CD4-positive, alpha-beta T cell (primary cell): ENCODE data around the gene ARF4. TPM values are rescaled to one million over a fixed set of nuclear protein-coding genes. Genes with fewer than 3 reads are reported as not detected.

Experiments
- ATAC-seq: fragments of 200-7000 bp; cut with Tn5 transposase; one replicate; pipeline ENCODE4 v1.10.0; 2022; ENCODE audit warnings: mild to moderate bottlenecking; ENCODE audit not compliant: poor library complexity
- CTCF ChIA-PET: fragments of 350-600 bp; sonication (Branson Sonifier 250); formaldehyde crosslinking; loops from one replicate; lab custom pipeline; 2021; ENCODE audit warnings: antibody characterized with exemption, inconsistent platforms; lab: Charles Lee
- POLR2A ChIA-PET: fragments of 350-600 bp; sonication (Branson Sonifier 250); formaldehyde crosslinking; loops from one replicate; lab custom pipeline; 2021; ENCODE audit warnings: antibody characterized with exemption, inconsistent platforms; lab: Charles Lee
- DNase-seq, 14 experiments: peaks; one replicate each; pipeline ENCODE4 v3.0.0-alpha.2; 2013 to 2020; ENCODE audit warnings: mixed read lengths in 2 of 14
- H3K27ac ChIP-seq, 2 donors: one replicate each; pipeline versions ENCODE4 v1.5.1 to v1.7.0; 2013; ENCODE audit warnings: low read length in 2 of 2, low read depth in 1 of 2, mild to moderate bottlenecking in 1 of 2
- H3K27me3 ChIP-seq, 2 experiments: 1 replicate in 1 of 2; 2 replicates in 1 of 2; pipeline versions ENCODE4 v1.6.1 to v1.7.0; 2013; ENCODE audit warnings: low read length in 2 of 2, control low read depth in 1 of 2, mild to moderate bottlenecking in 1 of 2, moderate library complexity in 1 of 2; ENCODE audit not compliant: insufficient read depth in 2 of 2, control insufficient read depth in 1 of 2
- H3K36me3 ChIP-seq: one replicate; pipeline ENCODE4 v1.6.1; 2013; ENCODE audit warnings: low read length, control low read depth; ENCODE audit not compliant: insufficient read depth
- H3K4me1 ChIP-seq: one replicate; pipeline ENCODE4 v1.6.1; 2013; ENCODE audit warnings: low read length, control low read depth; ENCODE audit not compliant: insufficient read depth
- H3K4me3 ChIP-seq: one replicate; pipeline ENCODE4 v1.5.1; 2013; ENCODE audit warnings: mild to moderate bottlenecking, low read length, moderate library complexity
- H3K9me3 ChIP-seq, 2 experiments: 1 replicate in 1 of 2; 2 replicates in 1 of 2; pipeline versions ENCODE4 v1.6.1 to v1.7.0; 2013; ENCODE audit warnings: low read length in 2 of 2, mild to moderate bottlenecking in 2 of 2, control low read depth in 1 of 2, moderate library complexity in 1 of 2; ENCODE audit not compliant: control insufficient read depth in 1 of 2, insufficient read depth in 1 of 2
- H3K27ac Mint-ChIP-seq: one replicate; pipeline ENCODE4 v1.8.0; 2020; ENCODE audit warnings: mixed read lengths
- H3K27me3 Mint-ChIP-seq: one replicate; pipeline ENCODE4 v1.8.0; 2021; ENCODE audit warnings: mixed read lengths
- H3K36me3 Mint-ChIP-seq: one replicate; pipeline ENCODE4 v1.8.0; 2021; ENCODE audit warnings: low read depth, mixed read lengths
- H3K4me1 Mint-ChIP-seq: one replicate; pipeline ENCODE4 v1.8.0; 2021; ENCODE audit warnings: low read depth, mixed read lengths
- H3K4me3 Mint-ChIP-seq: one replicate; pipeline ENCODE4 v1.8.0; 2020; ENCODE audit warnings: mild to moderate bottlenecking, mixed read lengths
- H3K9me3 Mint-ChIP-seq: one replicate; pipeline ENCODE4 v1.8.0; 2020; ENCODE audit warnings: mixed read lengths
- CTCF ChIP-seq: fragments of 200-600 bp; IDR thresholded peaks from one replicate; pipeline ENCODE4 v1.8.0; 2022; ENCODE audit warnings: antibody characterized with exemption, mild to moderate bottlenecking
- intact Hi-C, 2 experiments: fragments of 100-400 bp; cut with DNase I in 1 of 2; cut with micrococcal nuclease in 1 of 2; formaldehyde crosslinking; loops; one replicate each; pipeline versions ENCODE4 v1.15.1 to v1.9.0; 2023 to 2025; cut with DNase I, micrococcal nuclease
- polyA plus RNA-seq, 2 donors: library from polyadenylated mRNA; unstranded; fragments of 120-200 nt; gene quantifications; one replicate each; pipeline ENCODE4 v1.2.1, GENCODE V29; 2013
- total RNA-seq, 174 experiments: library from RNA in 2 of 174; stranded (reverse) in 2 of 174; gene quantifications; one replicate each; pipeline ENCODE4 v1.2.3 and lab custom pipeline; 2021 to 2026

The ARF4 gene
- total RNA-seq = 10 to 100 TPM; 56.7 to 59.9 TPM
- polyA plus RNA-seq (2013, experiment 1 of 2) = 59.3 TPM
- polyA plus RNA-seq (2013, experiment 2 of 2) = 64.3 TPM
- total RNA-seq (lab: John Stamatoyannopoulos, UW) = 39.1 to 166 (median 84.0) reads per million in 172 experiments

- peak within 1 kb of the TSS; percentile 92 for H3K4me3 ChIP-seq
- intact Hi-C loops = loop anchor here (1.0 to 5.0 kb wide), 5 partner anchors 41 to 640 kb away; partner anchors contain the start of genes SLMAP (in 2 of the 2), ABHD6 (in 1 of the 2), DENND6A (in 1 of the 2) and PDE12 (in 1 of the 2)
- Mint-ChIP-seq H3K4me1 (peaks cover 58% of the 10 kb centered on the region), H3K4me3 (peak within 1 kb of the TSS; percentile 85), H3K27ac (peak within 1 kb of the TSS; percentile 97), H3K36me3 (peaks cover 51% of the 10 kb centered on the region), H3K9me3 (no peaks in the 10 kb centered on the region), H3K27me3 (no peaks in the 10 kb centered on the region)
- H3K9me3 ChIP-seq = peaks cover 0 to 3% of the 10 kb centered on the region in 2 experiments
- TF ChIP-seq CTCF = peak; percentile 48
- POLR2A ChIA-PET = interaction anchor here (0.8 to 7.0 kb wide), 27 partner anchors 8 to 1003 kb away, joined by 3 to 190 read pairs (median 4); partner anchors contain the start of genes APPL1, DENND6A, HTD2 and PDE12
- no peaks in the 10 kb centered on the region for H3K36me3 ChIP-seq
- CTCF ChIA-PET = interaction anchor here (1.1 to 1.5 kb wide), 5 partner anchors 18 to 200 kb away, joined by 3 to 8 read pairs (median 4); partner anchors contain the start of genes PDE12 and SLMAP
- H3K27ac ChIP-seq = peak within 1 kb of the TSS; percentile 98 to 99
- peaks cover 33% of the 10 kb centered on the region for H3K4me1 ChIP-seq
- no peaks in the 10 kb centered on the region for H3K27me3 ChIP-seq
- ATAC-seq (peak; percentile 87), DNase-seq (peak; percentile 97 to 100 (median 99))
These were observed at the start of gene ARF4 for GRCh38 chr3:57597127-57597923. Gene ARF4, minus strand, starts transcription at chr3:57597344. Its CDS starts 204 bp downstream, at chr3:57597140.

GRCh38 chr3:57646723-57647122 lies 49.6 kb upstream of the ARF4 start:
- POLR2A ChIA-PET = no interaction called here
- Mint-ChIP-seq H3K4me1 (peaks cover 18% of the 10 kb centered on the region), H3K27me3 (no peaks in the 10 kb centered on the region), H3K9me3 (peaks cover 9% of the 10 kb centered on the region), H3K27ac (peak overlapping the region; percentile 62), H3K36me3 (peaks cover 93% of the 10 kb centered on the region), H3K4me3 (no peak overlapping the region)
- CTCF ChIA-PET = no interaction called here
- Histone ChIP-seq H3K4me1 (no peaks in the 10 kb centered on the region), H3K27ac (no peak overlapping the region), H3K9me3 (peaks cover 0 to 5% of the 10 kb centered on the region in 2 experiments), H3K36me3 (peaks cover 54% of the 10 kb centered on the region), H3K4me3 (no peak overlapping the region), H3K27me3 (no peaks in the 10 kb centered on the region)
- ATAC-seq = peak; percentile 52
- peak in 3 of 14 experiments; percentile 25 to 36 (median 32) for DNase-seq
- intact Hi-C loops = loop anchor here (5.0 to 10.0 kb wide), 3 partner anchors 178 to 208 kb away; no protein-coding TSS in a partner anchor
- TF ChIP-seq CTCF = no peak

- ChIA-PET CTCF (no interaction called here), POLR2A (no interaction called here)
- Mint-ChIP-seq H3K27me3 (no peaks in the 10 kb centered on the region), H3K9me3 (peaks cover 7% of the 10 kb centered on the region), H3K36me3 (peaks cover 87% of the 10 kb centered on the region), H3K27ac (no peak overlapping the region), H3K4me1 (peaks cover 18% of the 10 kb centered on the region), H3K4me3 (no peak overlapping the region)
- Histone ChIP-seq H3K27me3 (no peaks in the 10 kb centered on the region), H3K27ac (no peak overlapping the region), H3K36me3 (peaks cover 59% of the 10 kb centered on the region), H3K4me1 (no peaks in the 10 kb centered on the region), H3K9me3 (peaks cover 0 to 5% of the 10 kb centered on the region in 2 experiments), H3K4me3 (no peak overlapping the region)
- DNase-seq (no peak), ATAC-seq (no peak)
- intact Hi-C loops = loop anchor here (5.0 to 10.0 kb wide), 3 partner anchors 180 to 210 kb away; no protein-coding TSS in a partner anchor
- TF ChIP-seq CTCF = no peak
These were observed 47.6 kb upstream of the ARF4 start for GRCh38 chr3:57644740-57645139.
